ENCODE data around the gene NKD1.

Gene NKD1

GRCh38 chr16:50581845-50582244 lies 33.6 kb downstream of the NKD1 start:
- no peak for DNase-seq

- no peak for DNase-seq
Measured at GRCh38 chr16:50583211-50583610, 35.0 kb downstream of the NKD1 start.

- no peak for DNase-seq
Measured at GRCh38 chr16:50584033-50584722, 36.0 kb downstream of the NKD1 start.

DNA sequence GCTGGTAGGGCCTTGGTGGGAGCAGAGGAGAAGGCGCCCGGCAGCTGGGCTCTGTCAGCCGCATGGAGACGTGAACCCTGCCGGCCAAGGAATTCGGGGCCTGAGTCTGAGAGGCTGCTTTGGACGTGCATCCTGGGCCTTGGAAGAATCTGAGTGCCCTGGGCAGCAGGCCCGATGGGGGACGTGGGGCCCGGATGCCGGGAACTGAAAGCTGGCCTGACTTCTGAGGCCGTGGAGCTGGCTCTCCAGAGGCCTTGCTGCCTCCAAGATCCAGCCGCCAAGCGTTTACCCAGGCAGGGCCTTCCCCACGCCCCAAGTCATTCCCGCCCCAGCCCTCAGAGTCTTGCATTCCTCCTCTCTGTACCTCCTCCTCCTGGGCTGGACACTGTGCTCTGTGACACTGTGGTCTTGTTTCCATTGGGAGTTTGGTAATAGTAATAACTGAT lies 37.2 kb downstream of the NKD1 start:
- DNase-seq = no peak

GRCh38 chr16:50587543-50587942 lies 39.3 kb downstream of the NKD1 start:
- no peak for DNase-seq

GRCh38 chr16:50588276-50588675 lies 40.1 kb downstream of the NKD1 start:
- no peak for DNase-seq

GRCh38 chr16:50591209-50591608 lies 43.0 kb downstream of the NKD1 start:
- no peak for DNase-seq

GRCh38 chr16:50591800-50592771 lies 43.9 kb downstream of the NKD1 start:
- no peak for DNase-seq

DNA sequence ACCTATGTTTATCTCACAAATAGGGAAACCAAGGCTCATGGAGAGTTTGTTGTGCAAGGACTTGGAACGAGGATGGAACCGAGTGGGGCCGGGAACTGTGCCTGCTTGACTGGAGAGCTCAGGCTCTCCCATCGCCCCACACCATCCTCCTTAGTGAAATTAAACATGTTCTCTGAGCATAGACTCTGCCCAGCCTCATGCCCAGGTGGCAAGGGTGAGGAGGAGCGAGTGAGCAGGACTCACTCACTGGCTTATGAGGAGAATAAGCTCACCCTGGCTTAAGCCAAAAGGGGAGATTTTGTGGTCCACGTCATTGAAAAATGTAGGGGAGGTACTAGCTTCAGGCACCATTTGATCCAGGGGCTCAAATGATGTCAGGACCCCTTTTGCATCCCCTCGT lies 44.8 kb downstream of the NKD1 start:
- DNase-seq = no peak

DNA sequence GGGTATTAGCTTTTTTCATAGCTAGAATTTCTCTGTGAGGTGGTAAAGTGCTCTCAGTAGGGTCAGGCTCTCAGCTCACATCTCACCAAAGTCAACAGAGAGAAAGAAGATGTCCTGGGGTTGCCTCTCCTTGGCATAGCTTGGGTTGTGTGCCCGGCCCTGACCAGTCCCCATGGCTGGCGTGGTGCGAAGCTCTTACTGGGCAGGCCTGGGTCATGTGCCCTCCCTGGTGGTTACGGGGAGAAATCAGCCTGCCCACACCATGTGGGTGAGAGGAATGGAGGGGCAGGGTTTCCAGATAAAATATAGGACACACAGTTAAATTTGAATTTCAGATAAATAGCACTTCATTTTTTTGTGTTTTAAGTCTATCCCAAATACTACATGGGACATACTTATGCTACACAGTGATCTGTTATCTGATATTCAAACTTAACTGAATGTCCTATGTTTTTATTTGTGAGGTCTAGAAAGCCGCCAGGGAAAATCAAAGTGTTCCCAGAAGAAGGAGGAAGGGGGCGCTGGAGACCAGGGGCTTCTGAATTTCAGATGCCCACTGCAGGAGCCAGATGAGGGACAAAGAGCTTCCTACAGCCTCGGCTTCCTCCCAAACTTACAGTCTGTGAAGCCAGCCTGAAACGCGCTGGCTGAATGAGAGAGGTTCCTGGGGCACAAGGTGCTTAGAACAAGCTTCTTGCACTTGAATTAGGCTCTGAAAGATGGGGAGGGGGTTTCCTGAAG lies 45.4 kb downstream of the NKD1 start:
- DNase-seq = no peak

DNA sequence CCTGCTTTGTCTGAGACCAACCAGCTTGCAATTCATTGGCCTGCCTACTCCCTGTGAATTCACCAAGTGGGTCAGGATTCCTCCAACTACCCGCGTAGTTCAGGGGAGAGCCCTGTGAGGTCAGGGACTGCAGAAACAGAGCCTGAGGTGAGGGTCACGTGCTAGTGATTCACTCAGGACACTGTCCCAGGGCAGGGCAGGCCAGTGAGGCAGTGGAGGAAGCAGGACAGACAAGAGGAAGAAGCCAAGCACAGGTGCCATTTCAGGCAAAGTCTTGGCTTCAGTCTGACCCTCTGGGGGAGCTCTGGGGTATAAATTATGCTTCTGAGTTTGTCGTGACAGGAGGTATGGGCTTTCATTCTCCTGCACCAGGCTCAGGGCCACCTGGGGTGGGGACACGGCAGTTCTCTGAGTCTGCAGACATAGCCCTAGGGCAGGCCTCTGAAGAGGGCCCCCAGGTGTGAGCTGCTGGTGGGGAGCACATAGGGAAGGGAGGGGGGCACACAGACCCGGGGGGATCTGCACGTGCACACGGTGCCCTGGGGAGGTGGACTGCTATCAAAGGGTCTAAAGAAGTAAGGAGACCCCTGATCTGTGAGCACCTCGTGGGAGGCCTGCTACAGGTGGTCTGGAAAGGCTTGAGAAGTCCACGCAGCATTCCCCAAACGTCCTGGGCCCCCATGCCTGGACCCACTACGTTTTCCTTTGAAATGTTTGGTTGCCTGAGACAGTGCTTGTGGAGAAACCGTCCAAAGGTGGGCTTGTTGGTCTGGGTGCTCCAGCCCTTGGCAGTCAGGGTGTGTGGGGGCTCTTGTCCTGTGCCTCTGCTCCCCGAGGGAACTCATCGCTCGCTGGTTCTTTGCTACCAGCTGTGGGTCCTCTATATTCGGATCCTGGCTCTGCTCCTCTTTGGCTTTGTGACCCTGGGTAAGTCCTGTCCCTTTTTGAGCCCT lies 46.4 kb downstream of the NKD1 start:
- no peak for DNase-seq

GRCh38 chr16:50595859-50596258 lies 47.7 kb downstream of the NKD1 start:
- DNase-seq = no peak

GRCh38 chr16:50596762-50597450 lies 48.7 kb downstream of the NKD1 start:
- DNase-seq = no peak

GRCh38 chr16:50597563-50598255 lies 49.5 kb downstream of the NKD1 start:
- no peak for DNase-seq

DNA sequence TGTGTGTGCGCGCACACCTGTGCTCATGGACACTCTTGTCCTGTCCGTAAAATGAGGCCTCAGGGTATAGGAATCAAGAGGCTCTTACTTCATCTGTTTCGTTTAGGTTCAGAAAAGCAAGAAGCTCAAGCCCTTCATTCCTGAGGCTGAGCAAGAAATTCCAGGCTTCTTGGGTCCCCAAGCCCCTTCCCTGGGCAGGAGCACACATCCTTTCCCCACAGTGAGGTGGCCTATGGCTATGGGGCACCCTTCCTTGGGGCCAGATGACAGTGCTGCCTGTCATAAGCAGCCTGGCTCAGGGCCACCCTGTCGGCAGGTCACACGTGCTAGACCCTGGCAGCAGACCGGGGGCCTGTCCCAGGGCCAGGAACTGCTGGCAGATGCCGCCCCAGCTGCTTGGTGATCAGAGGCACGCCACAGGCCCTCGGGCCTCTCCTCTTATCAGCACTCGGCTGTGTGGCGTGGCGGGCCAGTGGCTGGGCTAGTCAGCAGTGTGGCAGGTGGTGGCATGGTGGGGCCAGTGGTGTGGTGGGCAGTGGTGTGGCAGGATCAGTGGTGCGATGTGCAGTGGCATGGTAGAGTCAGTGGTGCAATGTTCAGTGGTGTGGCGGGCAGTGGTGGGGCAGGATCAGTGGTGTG lies 50.2 kb downstream of the NKD1 start:
- no peak for DNase-seq

DNA sequence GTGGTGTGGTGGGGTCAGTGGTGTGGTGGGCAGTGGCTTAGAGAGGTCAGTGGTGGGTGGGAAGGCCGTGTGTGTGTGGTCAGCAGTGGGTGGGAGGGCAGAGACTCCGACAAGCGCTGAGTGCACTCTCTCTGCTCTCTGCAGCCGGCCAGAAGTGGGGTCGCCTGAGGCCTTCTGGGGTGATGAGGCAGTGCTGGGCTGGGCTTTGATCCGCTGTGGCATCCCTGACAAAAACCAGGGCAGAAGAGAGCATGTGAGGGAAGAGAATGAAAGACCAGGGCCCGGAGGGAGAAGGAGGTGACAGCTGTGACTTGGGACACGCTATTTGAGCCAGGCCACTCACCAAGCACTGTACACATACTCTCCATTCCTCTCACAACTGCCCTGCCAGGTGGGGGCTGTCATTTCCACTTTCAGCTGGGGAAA lies 50.8 kb downstream of the NKD1 start:
- DNase-seq = no peak

GRCh38 chr16:50599494-50599893 lies 51.3 kb downstream of the NKD1 start:
- DNase-seq = no peak

DNA sequence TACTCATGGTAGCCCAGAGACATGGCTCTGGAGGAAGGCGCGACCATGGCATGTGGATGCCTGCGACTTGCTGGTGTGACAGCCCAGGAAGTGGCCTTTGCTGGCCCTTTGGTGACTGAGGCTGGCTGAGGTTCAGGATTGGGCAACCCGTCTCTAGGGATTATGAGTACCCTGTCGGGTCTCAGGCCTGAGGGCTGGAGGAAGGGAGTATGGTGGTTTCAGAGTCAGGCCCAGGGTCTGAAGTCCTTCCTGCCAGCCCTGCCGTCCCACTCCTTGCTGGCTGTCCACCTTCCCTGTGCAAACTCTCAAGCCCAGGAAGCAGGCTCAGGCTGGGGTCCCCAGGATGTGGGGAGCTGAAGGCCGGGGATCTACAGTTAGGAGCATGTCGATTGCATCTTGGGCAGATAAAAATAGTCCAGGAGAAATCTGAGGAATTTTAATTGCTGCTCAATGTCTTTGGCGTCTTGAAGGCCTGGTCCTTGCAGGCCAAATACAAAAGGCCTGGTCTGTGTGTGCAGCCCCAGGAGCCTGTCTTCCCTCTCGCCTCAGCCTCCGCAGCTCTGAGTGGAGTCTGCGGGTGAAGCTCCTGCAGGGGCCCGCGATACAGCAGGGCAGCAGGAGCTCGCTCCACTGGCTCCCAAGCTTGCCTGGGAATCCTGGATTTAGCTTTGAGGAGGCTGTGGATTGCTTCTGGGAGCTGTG lies 52.5 kb downstream of the NKD1 start:
- DNase-seq = no peak

GRCh38 chr16:50601341-50601740 lies 53.1 kb downstream of the NKD1 start:
- no peak for DNase-seq

- DNase-seq = no peak
Measured at GRCh38 chr16:50602126-50602525, 53.9 kb downstream of the NKD1 start.
